ENCODE data around the gene KRTAP9-2.
A peak's percentile ranks its signal among the peaks of the same experiment; 100 is the strongest.
"Not testable (repeated sequence)": the region's sequence is repeated elsewhere in the genome, so short reads cannot be mapped to it uniquely, and the experiment has no call there.

Gene KRTAP9-2

GRCh38 chr17:41226598-41227095, at the start of gene KRTAP9-2:
Gene KRTAP9-2, plus strand, starts transcription at chr17:41226648. Its CDS starts 7 bp downstream, at chr17:41226655.
- not testable (repeated sequence) for DNase-seq

GRCh38 chr17:41176744-41177387, 49.6 kb upstream of the KRTAP9-2 start:
- DNase-seq = no peak

GRCh38 chr17:41177727-41178271, 48.6 kb upstream of the KRTAP9-2 start, which contains the start of gene KRTAP4-2:
Gene KRTAP4-2, minus strand, starts transcription at chr17:41178221. Its CDS starts 57 bp downstream, at chr17:41178164.
- no peak for DNase-seq

- DNase-seq = no peak
Measured at GRCh38 chr17:41178341-41178740, 48.1 kb upstream of the KRTAP9-2 start.

GRCh38 chr17:41178843-41179616, 47.4 kb upstream of the KRTAP9-2 start:
- DNase-seq = no peak

GRCh38 chr17:41184480-41184961, 41.9 kb upstream of the KRTAP9-2 start, which contains the start of gene KRTAP4-1:
Gene KRTAP4-1, minus strand, starts transcription at chr17:41184911. Its CDS starts 57 bp downstream, at chr17:41184854.
- DNase-seq = no peak

- DNase-seq = no peak
Measured at GRCh38 chr17:41185001-41185400, 41.4 kb upstream of the KRTAP9-2 start.

GRCh38 chr17:41186872-41187271, 39.6 kb upstream of the KRTAP9-2 start:
- DNase-seq = no peak

- not testable (repeated sequence) for DNase-seq
Measured at GRCh38 chr17:41189837-41190318, 36.6 kb upstream of the KRTAP9-2 start, which contains the start of gene KRTAP9-1. Gene KRTAP9-1, plus strand, starts transcription at chr17:41189887. Its CDS starts 0 bp downstream, at chr17:41189887.

GRCh38 chr17:41190328-41190727, 36.1 kb upstream of the KRTAP9-2 start:
- no peak for DNase-seq

- DNase-seq = no peak
Measured at GRCh38 chr17:41196068-41196467, 30.4 kb upstream of the KRTAP9-2 start.

GRCh38 chr17:41199421-41200078, 26.9 kb upstream of the KRTAP9-2 start:
- no peak for DNase-seq

GRCh38 chr17:41211845-41212466, 14.5 kb upstream of the KRTAP9-2 start:
- peak; percentile 1 for DNase-seq

GRCh38 chr17:41212524-41213169, 13.8 kb upstream of the KRTAP9-2 start:
- no peak for DNase-seq

- DNase-seq = no peak
Measured at GRCh38 chr17:41215681-41216080, 10.8 kb upstream of the KRTAP9-2 start.

- DNase-seq = no peak
Measured at GRCh38 chr17:41223821-41224220, 2.6 kb upstream of the KRTAP9-2 start.

- no peak for DNase-seq
Measured at GRCh38 chr17:41226051-41226450, 397 bp upstream of the KRTAP9-2 start.

- no peak for DNase-seq
Measured at GRCh38 chr17:41230094-41230493, 3.6 kb downstream of the KRTAP9-2 start.

GRCh38 chr17:41231731-41232130, 5.3 kb downstream of the KRTAP9-2 start:
- DNase-seq = no peak

- not testable (repeated sequence) for DNase-seq
Measured at GRCh38 chr17:41232399-41233105, 6.1 kb downstream of the KRTAP9-2 start, which contains the start of gene KRTAP9-3. Gene KRTAP9-3, plus strand, starts transcription at chr17:41232449. Its CDS starts 53 bp downstream, at chr17:41232502.

- not testable (repeated sequence) for DNase-seq
Measured at GRCh38 chr17:41237116-41237515, 10.7 kb downstream of the KRTAP9-2 start.
